Neutrophil (primary cell): ENCODE measurements around the gene AACS.

ENCODE experiments used
- H3K27ac ChIP-seq: fragments of 200-600 bp; sonication (generic); 2 replicates; pipeline ENCODE4 v1.5.1; 2016; ENCODE audit warnings: mild to moderate bottlenecking, moderate library complexity
- H3K27me3 ChIP-seq: fragments of 200-600 bp; sonication (generic); 2 replicates; pipeline ENCODE4 v1.6.0; 2016; ENCODE audit warnings: mild to moderate bottlenecking
- H3K36me3 ChIP-seq: fragments of 200-600 bp; sonication (generic); 2 replicates; pipeline ENCODE4 v1.5.1; 2017
- H3K4me1 ChIP-seq, 2 experiments: fragments of 200-600 bp in 1 of 2; sonication (generic) in 1 of 2; 1 replicate in 1 of 2; 2 replicates in 1 of 2; pipeline versions ENCODE4 v1.5.1 to v1.6.1; 2013 to 2016; ENCODE audit warnings: low read depth in 1 of 2, low read length in 1 of 2, mild to moderate bottlenecking in 1 of 2, moderate library complexity in 1 of 2; ENCODE audit not compliant: control insufficient read depth in 1 of 2, insufficient read depth in 1 of 2
- H3K4me3 ChIP-seq, 2 experiments: fragments of 200-600 bp in 1 of 2; sonication (generic) in 1 of 2; 1 replicate in 1 of 2; 2 replicates in 1 of 2; pipeline ENCODE4 v1.5.1; 2013 to 2016; ENCODE audit warnings: low read depth in 1 of 2, low read length in 1 of 2, mild to moderate bottlenecking in 1 of 2, moderate library complexity in 1 of 2
- H3K9me3 ChIP-seq: fragments of 200-600 bp; sonication (generic); 2 replicates; pipeline ENCODE4 v1.5.1; 2016
- TF ChIP-seq, protein P1 (sequence below): fragments of 200-600 bp; sonication (generic); IDR thresholded peaks from 2 replicates; pipeline ENCODE4 v1.5.1; 2016; ENCODE audit warnings: antibody characterized with exemption

AACS gene

GRCh38 chr12:125050446-125050845 is 14.8 kb upstream of the AACS start:
- Histone ChIP-seq H3K36me3 (no peaks in the 10 kb centered on the region), H3K27me3 (no peaks in the 10 kb centered on the region), H3K4me3 (no peak overlapping the region), H3K9me3 (no peaks in the 10 kb centered on the region), H3K27ac (no peak overlapping the region), H3K4me1 (peaks cover 6 to 14% of the 10 kb centered on the region in 2 experiments)
- TF ChIP-seq, protein P1, sequence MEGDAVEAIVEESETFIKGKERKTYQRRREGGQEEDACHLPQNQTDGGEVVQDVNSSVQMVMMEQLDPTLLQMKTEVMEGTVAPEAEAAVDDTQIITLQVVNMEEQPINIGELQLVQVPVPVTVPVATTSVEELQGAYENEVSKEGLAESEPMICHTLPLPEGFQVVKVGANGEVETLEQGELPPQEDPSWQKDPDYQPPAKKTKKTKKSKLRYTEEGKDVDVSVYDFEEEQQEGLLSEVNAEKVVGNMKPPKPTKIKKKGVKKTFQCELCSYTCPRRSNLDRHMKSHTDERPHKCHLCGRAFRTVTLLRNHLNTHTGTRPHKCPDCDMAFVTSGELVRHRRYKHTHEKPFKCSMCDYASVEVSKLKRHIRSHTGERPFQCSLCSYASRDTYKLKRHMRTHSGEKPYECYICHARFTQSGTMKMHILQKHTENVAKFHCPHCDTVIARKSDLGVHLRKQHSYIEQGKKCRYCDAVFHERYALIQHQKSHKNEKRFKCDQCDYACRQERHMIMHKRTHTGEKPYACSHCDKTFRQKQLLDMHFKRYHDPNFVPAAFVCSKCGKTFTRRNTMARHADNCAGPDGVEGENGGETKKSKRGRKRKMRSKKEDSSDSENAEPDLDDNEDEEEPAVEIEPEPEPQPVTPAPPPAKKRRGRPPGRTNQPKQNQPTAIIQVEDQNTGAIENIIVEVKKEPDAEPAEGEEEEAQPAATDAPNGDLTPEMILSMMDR = no peak

- Histone ChIP-seq H3K9me3 (no peaks in the 10 kb centered on the region), H3K27me3 (no peaks in the 10 kb centered on the region), H3K4me1 (peaks cover 6 to 14% of the 10 kb centered on the region in 2 experiments), H3K4me3 (no peak overlapping the region), H3K36me3 (no peaks in the 10 kb centered on the region), H3K27ac (no peak overlapping the region)
- TF ChIP-seq, protein P1 = no peak
These were observed 14.4 kb upstream of the AACS start for GRCh38 chr12:125050868-125051267.

DNA sequence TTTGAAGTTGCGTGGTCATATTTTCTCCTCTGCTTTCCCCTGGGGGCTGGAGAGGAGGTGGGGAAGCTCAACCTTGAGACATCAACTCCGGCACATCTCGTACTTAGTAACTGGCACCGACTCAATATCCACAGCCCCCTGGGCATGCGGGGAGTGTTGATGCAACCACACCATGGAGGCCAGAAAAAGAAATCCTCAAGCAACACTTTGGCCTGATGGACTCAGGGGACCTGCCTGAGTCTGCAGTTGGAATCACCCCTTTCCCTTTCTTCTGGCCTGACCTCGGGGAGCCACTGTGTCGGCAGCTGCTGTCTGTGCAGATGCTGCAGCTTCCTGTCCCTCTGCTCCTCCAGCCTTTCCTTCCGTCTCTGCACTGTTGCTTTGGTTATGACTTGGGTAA is 11.4 kb upstream of the AACS start:
- peaks cover 13% of the 10 kb centered on the region in 2 experiments for H3K4me1 ChIP-seq
- H3K27me3 ChIP-seq = no peaks in the 10 kb centered on the region
- H3K9me3 ChIP-seq = no peaks in the 10 kb centered on the region
- TF ChIP-seq, protein P1 = no peak
- no peak overlapping the region for H3K4me3 ChIP-seq
- H3K36me3 ChIP-seq = no peaks in the 10 kb centered on the region
- no peak overlapping the region for H3K27ac ChIP-seq

- Histone ChIP-seq H3K36me3 (no peaks in the 10 kb centered on the region), H3K27me3 (no peaks in the 10 kb centered on the region), H3K9me3 (no peaks in the 10 kb centered on the region), H3K4me1 (peaks cover 0 to 7% of the 10 kb centered on the region in 2 experiments), H3K4me3 (no peak overlapping the region), H3K27ac (no peak overlapping the region)
- TF ChIP-seq, protein P1 = no peak
These were observed 9.6 kb upstream of the AACS start for GRCh38 chr12:125055591-125055990.

DNA sequence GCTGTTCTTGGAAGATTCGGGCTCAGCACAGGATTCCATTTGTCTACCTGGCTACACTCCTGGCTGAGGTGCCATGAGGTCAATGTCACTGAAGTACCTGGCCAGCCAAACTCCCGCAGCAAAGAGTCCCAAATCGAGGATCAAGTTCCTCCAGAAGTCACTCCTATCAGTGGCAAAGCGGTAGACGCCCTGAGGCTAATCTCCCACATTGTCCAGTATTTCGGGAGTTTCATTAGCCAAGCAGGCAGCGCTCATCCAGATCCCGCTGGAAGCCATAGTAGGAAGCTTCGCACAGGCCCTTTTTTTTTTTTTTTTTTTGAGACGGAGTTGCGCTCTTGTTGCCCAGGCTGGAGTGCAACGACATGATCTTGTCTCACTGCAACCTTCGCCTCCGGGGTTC is 8.9 kb upstream of the AACS start:
- Histone ChIP-seq H3K36me3 (no peaks in the 10 kb centered on the region), H3K27ac (no peak overlapping the region), H3K4me1 (peaks cover 0 to 7% of the 10 kb centered on the region in 2 experiments), H3K27me3 (no peaks in the 10 kb centered on the region), H3K4me3 (no peak overlapping the region), H3K9me3 (no peaks in the 10 kb centered on the region)
- TF ChIP-seq, protein P1 = no peak

- H3K9me3 ChIP-seq = no peaks in the 10 kb centered on the region
These were observed 7.5 kb upstream of the AACS start for GRCh38 chr12:125057708-125058107.

More at GRCh38 chr12:125057708-125058107, 7.5 kb upstream of the AACS start:
- Histone ChIP-seq H3K36me3 (no peaks in the 10 kb centered on the region), H3K27me3 (no peaks in the 10 kb centered on the region), H3K27ac (no peak overlapping the region), H3K4me3 (no peak overlapping the region), H3K4me1 (peaks cover 0 to 7% of the 10 kb centered on the region in 2 experiments)
- TF ChIP-seq, protein P1 = no peak
